Caco-2 (cell line): ENCODE data around the gene TWIST2. TPM values are rescaled to one million over a fixed set of nuclear protein-coding genes. Genes with fewer than 3 reads are reported as not detected.

Source experiments
- BruUV-seq: library from RNA; stranded (reverse); fragments of 400-500 nt; replicated peaks from 2 replicates; lab custom pipeline; 2021; lab: Mats Ljungman, UMichigan
- CTCF ChIA-PET: fragments of 300-600 bp; sonication (Branson Sonifier 250); formaldehyde crosslinking; loops from one replicate; lab custom pipeline; 2022; ENCODE audit warnings: antibody characterized with exemption; lab: Charles Lee
- POLR2A ChIA-PET: fragments of 300-600 bp; sonication (Branson Sonifier 250); formaldehyde crosslinking; loops from one replicate; lab custom pipeline; 2022; ENCODE audit warnings: antibody characterized with exemption; lab: Charles Lee
- DNase-seq, 2 experiments: peaks; one replicate each; pipeline versions ENCODE4 v3.0.0 to v3.0.0-alpha.2; 2020 to 2022
- H3K27me3 ChIP-seq: replicated peaks from 2 replicates; pipeline ENCODE4 v1.6.0; 2011; ENCODE audit warnings: low read length; ENCODE audit not compliant: control insufficient read depth, insufficient read depth
- H3K36me3 ChIP-seq: 2 replicates; pipeline ENCODE4 v1.5.1; 2011; ENCODE audit warnings: low read length; ENCODE audit not compliant: control insufficient read depth, insufficient read depth
- H3K4me1 ChIP-seq: fragments of 250-450 bp; sonication (Bioruptor Pico); 2 replicates; pipeline ENCODE4 v1.5.1; 2020; ENCODE audit warnings: mild to moderate bottlenecking
- H3K4me3 ChIP-seq: 2 replicates; pipeline ENCODE4 v1.5.1; 2011; ENCODE audit warnings: low read depth, mild to moderate bottlenecking, control low read depth, low read length
- H3K9me3 ChIP-seq: fragments of 250-450 bp; sonication (Bioruptor Pico); 2 replicates; pipeline ENCODE4 v1.5.1; 2020; ENCODE audit warnings: mild to moderate bottlenecking, moderate library complexity
- H3K27ac Mint-ChIP-seq: one replicate; pipeline ENCODE4 v1.8.0; 2022; ENCODE audit warnings: mixed read lengths; ENCODE audit not compliant: unreplicated experiment
- H3K27me3 Mint-ChIP-seq: one replicate; pipeline ENCODE4 v1.8.0; 2022; ENCODE audit warnings: mixed read lengths; ENCODE audit not compliant: insufficient read depth, unreplicated experiment
- H3K36me3 Mint-ChIP-seq: one replicate; pipeline ENCODE4 v1.8.0; 2022; ENCODE audit warnings: mild to moderate bottlenecking, mixed read lengths; ENCODE audit not compliant: insufficient read depth, unreplicated experiment
- H3K4me1 Mint-ChIP-seq: one replicate; pipeline ENCODE4 v1.8.0; 2022; ENCODE audit warnings: low read depth, mixed read lengths; ENCODE audit not compliant: unreplicated experiment
- H3K4me3 Mint-ChIP-seq: one replicate; pipeline ENCODE4 v1.8.0; 2022; ENCODE audit warnings: mild to moderate bottlenecking, moderate library complexity, mixed read lengths; ENCODE audit not compliant: unreplicated experiment
- H3K9me3 Mint-ChIP-seq: one replicate; pipeline ENCODE4 v1.8.0; 2022; ENCODE audit warnings: mixed read lengths; ENCODE audit not compliant: unreplicated experiment
- intact Hi-C: fragments of 100-400 bp; cut with micrococcal nuclease; formaldehyde crosslinking; loops from one replicate; pipeline ENCODE4 v1.10.0; 2022; ENCODE audit not compliant: unreplicated experiment
- total RNA-seq: library from RNA; stranded (reverse); gene quantifications from 2 replicates; pipeline ENCODE4 v1.2.3, GENCODE V29; 2022
- TF ChIP-seq, protein P1 (sequence below), 2 experiments: fragments of 200-600 bp in 1 of 2; IDR thresholded peaks; 1 replicate in 1 of 2; 2 replicates in 1 of 2; pipeline versions ENCODE4 v1.5.1 to v1.8.0; 2011 to 2022; ENCODE audit warnings: antibody characterized with exemption in 1 of 2, control low read depth in 1 of 2, inconsistent platforms in 1 of 2, low read depth in 1 of 2, low read length in 1 of 2, mild to moderate bottlenecking in 1 of 2, moderate library complexity in 1 of 2; ENCODE audit not compliant: insufficient read depth in 1 of 2, severe bottlenecking in 1 of 2, unreplicated experiment in 1 of 2

The TWIST2 gene
- total RNA-seq, 1 experiment from 2014 or later, result not detected

DNA sequence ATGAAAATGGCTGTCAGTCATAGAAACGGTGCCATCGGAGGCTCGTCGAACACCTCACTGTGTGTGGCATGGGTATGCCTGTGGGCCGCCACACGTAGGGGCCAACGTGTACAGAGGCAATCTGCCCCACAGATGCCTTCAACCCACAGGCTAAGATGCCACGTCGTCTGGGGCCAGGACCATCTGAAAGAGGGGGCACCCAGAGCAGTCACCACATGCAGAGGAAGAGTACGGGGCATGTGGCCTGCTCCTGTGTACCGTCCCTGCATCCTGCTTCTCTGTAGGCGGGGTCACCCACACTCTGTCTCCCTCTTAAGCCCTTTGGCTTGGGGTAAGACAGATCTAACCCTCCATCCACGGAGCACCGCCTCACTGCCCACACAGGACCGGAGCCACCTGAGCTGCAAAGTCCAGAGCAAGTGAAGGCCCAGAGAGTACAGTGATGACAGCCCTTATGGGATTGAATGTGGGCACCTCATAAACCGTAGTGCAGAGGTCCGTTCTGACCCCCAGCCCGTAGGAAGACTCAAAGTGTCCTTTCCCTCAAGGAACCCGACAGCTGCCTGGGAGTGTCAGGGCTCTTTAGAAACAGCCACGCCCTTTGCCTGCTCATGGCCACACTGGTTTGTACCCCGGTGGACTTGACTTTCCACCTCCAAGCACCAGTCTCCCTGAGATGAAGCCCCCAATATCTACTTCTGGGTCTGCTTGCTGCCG lies 66.2 kb downstream of the TWIST2 start:
- Histone ChIP-seq H3K36me3 (no peaks in the 10 kb centered on the region), H3K4me1 (no peaks in the 10 kb centered on the region), H3K4me3 (no peak overlapping the region), H3K27me3 (no peaks in the 10 kb centered on the region), H3K9me3 (no peaks in the 10 kb centered on the region)
- BruUV-seq, result no TSS peak
- Mint-ChIP-seq H3K9me3 (no peaks in the 10 kb centered on the region), H3K36me3 (no peaks in the 10 kb centered on the region), H3K4me3 (no peak overlapping the region), H3K27ac (no peak overlapping the region), H3K27me3 (no peaks in the 10 kb centered on the region), H3K4me1 (no peaks in the 10 kb centered on the region)
- intact Hi-C loops, result no loop called here
- ChIA-PET CTCF (no interaction called here), POLR2A (no interaction called here)
- DNase-seq, result no peak
- TF ChIP-seq, protein P1, sequence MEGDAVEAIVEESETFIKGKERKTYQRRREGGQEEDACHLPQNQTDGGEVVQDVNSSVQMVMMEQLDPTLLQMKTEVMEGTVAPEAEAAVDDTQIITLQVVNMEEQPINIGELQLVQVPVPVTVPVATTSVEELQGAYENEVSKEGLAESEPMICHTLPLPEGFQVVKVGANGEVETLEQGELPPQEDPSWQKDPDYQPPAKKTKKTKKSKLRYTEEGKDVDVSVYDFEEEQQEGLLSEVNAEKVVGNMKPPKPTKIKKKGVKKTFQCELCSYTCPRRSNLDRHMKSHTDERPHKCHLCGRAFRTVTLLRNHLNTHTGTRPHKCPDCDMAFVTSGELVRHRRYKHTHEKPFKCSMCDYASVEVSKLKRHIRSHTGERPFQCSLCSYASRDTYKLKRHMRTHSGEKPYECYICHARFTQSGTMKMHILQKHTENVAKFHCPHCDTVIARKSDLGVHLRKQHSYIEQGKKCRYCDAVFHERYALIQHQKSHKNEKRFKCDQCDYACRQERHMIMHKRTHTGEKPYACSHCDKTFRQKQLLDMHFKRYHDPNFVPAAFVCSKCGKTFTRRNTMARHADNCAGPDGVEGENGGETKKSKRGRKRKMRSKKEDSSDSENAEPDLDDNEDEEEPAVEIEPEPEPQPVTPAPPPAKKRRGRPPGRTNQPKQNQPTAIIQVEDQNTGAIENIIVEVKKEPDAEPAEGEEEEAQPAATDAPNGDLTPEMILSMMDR (IDR thresholded peaks at IDR 0.05; ENCODE audit: insufficient read depth in 1 of 2, low read depth in 1 of 2, low read length in 1 of 2, severe bottlenecking in 1 of 2, unreplicated experiment in 1 of 2), result no peak

GRCh38 chr2:238914648-238915015 lies 66.7 kb downstream of the TWIST2 start:
- no peaks in the 10 kb centered on the region for H3K9me3 Mint-ChIP-seq
- BruUV-seq, result no TSS peak
- no peak overlapping the region for H3K4me3 ChIP-seq
- no peaks in the 10 kb centered on the region for H3K4me1 ChIP-seq
- intact Hi-C loops, result no loop called here
- H3K27me3 Mint-ChIP-seq, result no peaks in the 10 kb centered on the region
- DNase-seq, result no peak
- H3K9me3 ChIP-seq, result no peaks in the 10 kb centered on the region
- no peak overlapping the region for H3K27ac Mint-ChIP-seq
- no peaks in the 10 kb centered on the region for H3K36me3 Mint-ChIP-seq
- TF ChIP-seq, protein P1 (IDR thresholded peaks at IDR 0.05; ENCODE audit: insufficient read depth in 1 of 2, low read depth in 1 of 2, low read length in 1 of 2, severe bottlenecking in 1 of 2, unreplicated experiment in 1 of 2), result no peak
- H3K27me3 ChIP-seq, result no peaks in the 10 kb centered on the region
- no peak overlapping the region for H3K4me3 Mint-ChIP-seq
- H3K36me3 ChIP-seq, result no peaks in the 10 kb centered on the region
- POLR2A ChIA-PET, result no interaction called here
- CTCF ChIA-PET, result no interaction called here
- no peaks in the 10 kb centered on the region for H3K4me1 Mint-ChIP-seq

DNA sequence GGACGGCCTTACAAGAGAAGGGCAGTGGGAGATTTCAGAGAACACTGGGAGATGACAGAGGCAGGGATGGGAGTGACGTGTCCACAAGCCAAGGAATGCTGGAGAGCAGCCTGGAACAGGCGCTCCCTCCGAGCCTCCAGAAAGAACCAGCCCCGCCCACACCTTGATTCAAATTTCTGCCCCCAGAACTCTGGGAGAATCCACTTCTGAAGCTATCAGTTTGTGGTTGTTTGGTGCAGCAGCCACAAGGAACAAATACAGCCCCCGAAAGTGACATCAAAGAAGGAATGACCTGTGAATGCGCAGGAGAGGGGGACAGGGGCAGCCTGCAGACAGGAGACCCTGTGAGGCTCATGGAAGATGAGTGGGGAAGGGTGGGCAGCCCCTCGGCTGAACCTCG lies 67.3 kb downstream of the TWIST2 start:
- Histone ChIP-seq H3K27me3 (no peaks in the 10 kb centered on the region), H3K9me3 (no peaks in the 10 kb centered on the region), H3K4me3 (no peak overlapping the region), H3K36me3 (no peaks in the 10 kb centered on the region), H3K4me1 (no peaks in the 10 kb centered on the region)
- H3K27ac Mint-ChIP-seq, result no peak overlapping the region
- H3K27me3 Mint-ChIP-seq, result no peaks in the 10 kb centered on the region
- CTCF ChIA-PET, result no interaction called here
- H3K4me3 Mint-ChIP-seq, result no peak overlapping the region
- POLR2A ChIA-PET, result no interaction called here
- H3K9me3 Mint-ChIP-seq, result no peaks in the 10 kb centered on the region
- H3K36me3 Mint-ChIP-seq, result no peaks in the 10 kb centered on the region
- no peaks in the 10 kb centered on the region for H3K4me1 Mint-ChIP-seq
- BruUV-seq, result no TSS peak
- intact Hi-C loops, result no loop called here
- no peak for DNase-seq
- TF ChIP-seq, protein P1 (IDR thresholded peaks at IDR 0.05; ENCODE audit: insufficient read depth in 1 of 2, low read depth in 1 of 2, low read length in 1 of 2, severe bottlenecking in 1 of 2, unreplicated experiment in 1 of 2), result no peak
